CD4-positive, alpha-beta T cell treated with Interleukin-6 at 100 ng/mL for 8 hours (primary cell): ENCODE results near the gene CARS1.
A peak's percentile ranks its signal among the peaks of the same experiment; 100 is the strongest.

ENCODE experiments used
- DNase-seq: peaks from one replicate; pipeline ENCODE4 v3.0.0-alpha.2; 2020; ENCODE audit warnings: mixed read lengths, low spot score

CARS1 gene

DNA sequence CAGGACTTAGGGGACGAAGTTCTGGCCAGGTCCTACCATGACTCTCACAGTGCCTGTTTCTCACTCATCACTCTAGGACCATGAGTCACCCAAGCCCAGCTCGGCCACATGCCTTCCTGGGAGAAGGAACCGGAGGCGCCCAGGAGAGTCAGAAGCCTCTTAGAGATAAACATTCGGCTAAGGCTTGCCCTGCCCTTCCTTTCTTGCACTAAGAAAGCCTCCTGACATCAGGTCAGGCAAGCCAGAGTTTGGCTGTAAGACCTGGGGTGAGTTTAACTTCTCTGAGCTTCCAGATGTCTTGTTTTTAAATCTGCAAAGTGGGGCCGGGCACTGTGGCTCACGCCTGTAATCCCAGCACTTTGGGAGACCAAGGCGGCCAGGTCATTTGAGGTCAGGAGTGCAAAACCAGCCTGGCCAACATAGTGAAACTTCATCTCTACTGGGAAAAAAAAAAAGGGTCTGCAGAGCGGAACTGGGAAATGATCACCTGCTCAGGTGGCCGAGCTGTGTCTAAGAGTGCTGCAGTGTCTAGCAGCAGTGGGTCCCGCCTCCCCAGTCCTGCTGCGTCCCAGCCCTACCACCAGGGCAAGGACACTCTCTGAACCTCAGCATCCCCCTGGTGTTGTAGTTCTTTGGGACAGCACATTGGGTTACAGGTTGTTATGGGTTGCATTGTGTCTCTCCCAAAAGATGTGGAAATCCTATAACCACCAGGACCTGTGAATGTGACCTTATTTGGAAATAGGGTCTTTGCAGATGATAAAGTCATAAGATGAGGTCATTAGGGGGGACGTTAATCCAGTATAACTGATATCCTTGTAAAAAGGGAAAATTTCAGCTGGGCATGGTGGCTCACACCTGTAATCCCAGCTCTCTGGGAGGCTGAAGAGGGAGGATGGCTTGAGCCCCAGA lies 1.8 kb upstream of the CARS1 start:
- DNase-seq: no peak

DNA sequence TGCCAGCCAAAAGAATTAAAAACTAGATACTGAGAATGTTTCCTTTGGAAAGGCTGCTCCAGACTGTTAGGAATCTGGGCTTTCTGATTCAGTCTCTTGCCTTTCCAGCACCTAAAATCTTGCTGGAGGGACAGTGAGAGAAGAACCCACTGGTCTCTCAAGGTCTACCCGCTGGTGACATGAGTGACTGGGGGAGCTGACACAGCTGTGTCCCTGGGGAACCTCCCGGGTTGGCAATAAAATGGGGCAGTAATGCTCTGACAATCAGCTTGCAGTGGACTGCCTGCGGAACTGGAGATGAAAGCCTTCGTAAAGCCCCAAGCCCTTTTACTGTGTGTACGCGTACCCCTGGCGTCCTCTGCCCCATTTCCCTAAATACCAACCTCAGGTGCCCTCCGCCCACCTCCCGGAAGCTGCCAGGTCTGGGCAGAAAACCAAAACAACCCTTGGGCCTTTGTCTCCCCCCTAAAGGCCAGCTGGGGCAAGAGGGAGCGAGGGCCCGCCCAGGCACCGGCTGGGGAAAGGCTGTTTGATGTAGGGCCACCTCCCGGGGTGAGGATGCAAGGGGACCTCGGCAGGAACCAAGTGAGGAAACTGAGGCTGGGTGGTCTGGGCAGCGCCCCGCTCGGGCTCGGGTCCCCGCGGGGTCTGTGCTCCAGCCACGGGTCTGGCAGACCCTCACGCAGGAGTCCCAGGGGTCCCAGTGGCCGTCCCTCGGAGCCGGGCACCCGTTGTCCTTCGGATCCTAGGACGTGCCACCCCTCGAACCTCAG lies 741 bp downstream of the CARS1 start:
- DNase-seq: no peak

DNA sequence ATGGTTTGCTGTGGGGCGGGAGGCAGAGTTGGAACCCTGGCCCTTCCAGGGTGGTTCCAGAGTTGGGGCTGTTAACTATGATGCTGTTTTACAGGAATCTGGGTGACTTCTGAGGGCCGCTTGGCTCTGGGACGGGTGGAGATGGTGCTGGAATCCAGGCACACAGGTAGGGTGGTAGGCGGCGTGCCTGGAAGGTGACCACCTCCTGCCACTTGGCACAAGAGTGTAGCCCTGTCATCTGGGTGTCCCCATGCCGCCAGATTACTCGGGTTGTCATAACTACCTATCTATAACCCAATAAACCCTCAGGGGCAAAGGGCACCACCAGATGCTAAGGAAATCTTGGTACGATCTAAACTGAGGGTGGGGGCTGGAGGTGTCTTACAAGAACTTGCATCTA lies 1.3 kb downstream of the CARS1 start:
- no peak for DNase-seq

DNA sequence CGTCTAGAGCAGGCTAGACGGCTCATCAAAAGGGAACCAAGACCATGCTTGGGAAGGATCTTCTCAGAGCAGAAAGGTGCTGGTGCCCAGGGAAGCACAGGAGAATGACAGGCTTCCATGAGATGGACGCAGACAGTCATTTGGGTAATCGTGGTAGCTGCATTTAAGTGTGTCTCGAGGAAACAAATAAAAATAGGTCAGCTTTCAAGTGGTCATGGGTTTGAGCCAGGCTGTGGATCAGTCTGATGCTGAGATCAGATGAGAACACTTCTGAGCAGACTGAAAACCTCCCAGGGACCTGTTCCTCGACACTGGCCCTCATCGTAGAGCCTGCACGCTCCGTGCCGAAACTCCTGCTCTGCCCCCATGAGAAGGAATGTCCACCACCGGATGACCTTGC lies 4.7 kb downstream of the CARS1 start:
- DNase-seq: no peak

DNA sequence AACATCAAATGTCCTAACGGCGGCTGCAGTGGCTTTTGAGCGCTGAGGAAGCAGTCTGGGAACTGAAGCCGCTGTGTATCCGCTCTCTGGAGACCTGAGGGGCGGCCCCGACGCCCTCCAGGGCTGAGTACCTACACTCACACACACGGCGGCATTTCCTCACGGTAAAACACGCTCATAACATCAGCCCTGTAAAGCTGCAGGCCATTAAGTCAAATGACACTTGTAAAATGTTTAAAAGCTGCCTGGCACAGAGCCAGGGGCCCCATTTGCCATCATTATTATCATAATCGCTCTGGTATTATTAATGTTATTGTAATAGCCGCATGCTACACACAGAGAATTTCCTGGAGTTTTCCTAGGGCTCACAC lies 5.1 kb downstream of the CARS1 start:
- DNase-seq: no peak

DNA sequence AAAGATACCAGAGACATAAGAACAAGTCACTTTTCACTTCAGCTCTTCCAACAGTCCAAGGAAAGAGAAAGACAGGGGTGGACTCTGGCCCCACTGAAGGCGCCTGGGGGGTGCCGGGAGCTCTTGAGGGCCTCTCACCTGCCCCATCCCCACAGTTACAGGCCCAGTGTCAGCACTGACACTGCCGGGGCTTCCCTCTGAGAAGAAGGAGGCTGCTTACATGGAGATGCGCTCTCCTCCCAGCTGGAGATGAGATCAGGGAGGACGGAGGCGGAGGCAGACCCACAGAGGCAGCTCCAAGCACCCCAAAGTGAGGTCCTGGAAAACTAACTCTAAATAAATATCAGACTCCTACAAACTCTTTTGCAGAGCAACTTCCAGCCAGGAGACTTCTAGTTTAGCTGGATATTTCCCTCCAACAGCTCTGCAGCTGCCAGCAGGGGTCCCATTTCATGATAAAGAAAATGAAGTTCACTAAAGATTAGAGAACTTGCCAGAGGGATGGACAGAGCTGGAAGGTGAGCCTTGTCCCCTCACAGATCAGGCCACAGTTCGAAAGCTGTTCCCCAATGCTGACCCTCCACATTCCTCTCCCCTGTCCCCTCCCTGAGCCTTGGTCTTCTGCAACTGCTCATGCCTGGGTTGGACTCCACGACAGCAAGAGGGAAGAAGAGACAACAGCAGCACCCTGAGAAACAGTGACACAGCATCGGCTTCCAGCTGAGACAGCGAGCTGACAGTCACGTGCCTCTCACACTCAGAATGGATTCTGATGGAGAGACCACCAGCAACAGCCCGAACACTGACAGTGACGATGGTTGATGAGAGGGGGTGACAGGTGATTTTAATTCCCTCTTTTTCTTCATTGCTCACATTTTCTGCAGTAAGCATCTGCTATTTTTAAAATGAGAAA lies 5.8 kb downstream of the CARS1 start:
- no peak for DNase-seq

DNA sequence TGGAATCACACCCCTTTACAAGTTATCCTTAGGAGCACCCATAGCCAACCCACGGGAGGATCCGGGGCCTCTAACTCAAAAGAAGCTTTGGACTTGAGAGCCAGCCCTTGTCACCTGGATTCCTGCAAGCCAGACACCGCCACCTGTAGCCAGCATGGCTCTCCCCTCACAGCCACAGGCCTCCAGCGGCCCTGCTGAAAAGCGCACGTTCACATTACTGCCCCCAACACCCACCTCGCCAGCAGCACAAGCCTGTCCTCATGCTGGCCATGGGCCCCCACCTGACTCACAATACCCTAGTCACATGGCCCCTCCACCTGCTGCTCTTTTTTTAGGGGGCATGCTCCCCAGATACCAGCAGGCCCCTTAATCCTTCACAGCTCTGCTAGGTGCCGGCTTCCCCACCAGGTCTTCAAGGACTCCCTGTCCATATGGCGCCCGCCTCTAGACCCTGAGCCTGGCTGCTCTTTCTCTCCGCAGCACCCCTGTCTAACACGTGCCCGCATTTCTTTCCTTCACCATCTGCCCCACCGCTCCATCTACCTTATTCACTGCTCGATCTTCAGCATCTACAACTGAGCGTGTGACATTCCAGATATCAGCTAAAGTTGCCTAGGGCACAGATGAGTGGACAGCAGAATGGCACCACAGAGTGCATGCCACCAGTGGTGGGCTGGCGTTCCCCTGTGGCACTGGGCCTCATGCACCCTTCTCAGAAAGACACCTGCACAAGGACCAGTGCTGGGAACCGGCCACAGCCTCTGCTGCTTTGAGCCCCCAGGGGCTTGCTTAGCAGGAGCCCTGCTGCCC lies 6.6 kb downstream of the CARS1 start:
- DNase-seq: no peak

DNA sequence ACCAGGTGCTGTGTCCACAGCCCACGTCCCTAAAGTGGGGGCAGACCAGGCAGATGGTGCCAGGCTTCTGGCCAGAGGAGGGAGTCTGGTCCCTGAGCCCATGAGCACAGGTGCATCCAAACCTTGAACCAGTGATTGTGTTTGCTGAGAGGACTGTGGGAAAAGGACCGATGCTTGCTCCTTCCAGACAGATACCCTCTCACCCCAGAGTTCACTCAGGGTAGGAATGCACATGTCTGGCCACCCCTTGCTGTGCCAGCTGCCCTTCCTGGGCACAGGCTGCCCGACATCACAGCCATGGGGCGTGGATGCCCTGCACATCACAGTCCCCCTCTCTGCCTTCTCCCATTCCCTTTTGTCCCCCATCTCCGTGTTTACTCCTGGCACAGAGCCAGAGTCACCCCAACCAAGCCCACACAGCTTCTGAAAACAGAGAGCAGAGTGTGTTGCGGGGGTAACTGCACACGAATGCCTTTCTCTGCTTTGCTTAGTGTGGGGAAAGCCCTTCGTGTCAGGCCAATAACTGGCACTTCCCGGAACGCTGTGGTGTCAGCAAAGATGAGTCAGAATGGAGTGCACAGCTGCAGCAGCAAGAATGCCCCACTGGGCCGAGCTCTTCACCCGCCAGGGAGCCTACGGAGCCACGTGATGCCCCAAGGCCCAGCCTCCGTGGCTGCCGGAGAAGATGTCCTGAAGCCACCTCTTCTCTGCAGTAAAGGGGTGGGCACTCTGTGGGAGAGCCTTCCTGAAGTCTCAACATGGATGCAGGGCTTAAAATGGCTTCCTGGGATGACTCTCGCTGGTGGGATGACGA lies 7.6 kb downstream of the CARS1 start:
- peak; percentile 78 for DNase-seq

DNA sequence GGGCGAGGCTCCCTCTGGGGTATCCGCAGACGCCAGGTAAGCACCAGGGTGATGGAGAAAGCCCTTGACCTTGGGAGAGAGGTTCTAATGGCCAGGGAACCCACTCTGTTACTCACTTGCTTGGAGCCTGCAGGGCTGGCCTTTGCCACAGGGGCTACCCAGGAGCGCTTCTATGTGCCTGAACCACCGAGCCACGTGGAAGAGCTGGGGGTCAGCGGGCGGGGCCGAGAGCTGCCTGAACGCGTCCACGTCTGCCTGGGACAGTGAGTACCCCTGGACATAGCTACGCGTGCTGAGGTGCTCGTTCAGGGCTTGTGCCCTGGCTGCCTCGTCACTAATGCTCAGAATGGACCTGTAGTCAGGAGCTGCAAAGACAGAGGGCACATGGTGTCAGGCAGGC lies 9.6 kb downstream of the CARS1 start:
- DNase-seq: no peak

DNA sequence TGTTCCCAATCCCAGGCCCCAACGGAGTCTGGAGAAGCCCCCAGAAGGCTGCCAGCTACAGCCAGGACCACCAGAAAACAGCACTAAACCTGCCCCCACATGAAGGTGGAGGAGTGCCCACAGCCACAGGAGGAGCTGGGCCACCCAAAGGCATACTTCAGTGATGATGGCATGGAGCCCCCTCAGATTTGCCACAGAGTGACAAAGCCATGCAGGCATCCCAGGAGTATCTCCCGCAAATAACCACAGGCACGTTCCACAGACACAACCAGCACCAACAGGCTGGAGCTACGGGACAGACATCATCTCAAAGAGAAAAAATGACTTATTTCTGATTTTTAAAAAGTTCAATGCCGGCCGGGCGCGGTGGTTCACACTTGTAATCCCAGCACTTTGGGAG lies 10.6 kb downstream of the CARS1 start:
- no peak for DNase-seq

DNA sequence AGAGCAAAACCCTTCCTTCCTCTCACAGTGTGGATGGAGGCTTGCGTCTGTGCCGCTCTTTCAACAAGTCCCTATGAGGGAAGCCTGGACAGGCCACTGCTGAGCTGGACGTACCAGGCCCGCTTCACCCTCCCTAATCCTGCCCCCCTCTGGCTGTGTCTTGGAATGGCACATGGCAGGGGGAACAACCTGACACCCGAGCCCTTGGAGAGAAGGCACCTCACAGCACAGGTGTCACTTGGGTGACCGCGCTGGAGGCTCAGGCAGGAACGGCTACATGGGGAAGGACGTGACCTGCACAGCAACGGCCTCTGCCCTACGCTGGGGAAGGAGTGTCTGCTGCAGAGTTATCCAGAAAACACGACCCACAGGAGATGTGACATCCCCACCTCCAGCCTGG lies 11.0 kb downstream of the CARS1 start:
- no peak for DNase-seq

DNA sequence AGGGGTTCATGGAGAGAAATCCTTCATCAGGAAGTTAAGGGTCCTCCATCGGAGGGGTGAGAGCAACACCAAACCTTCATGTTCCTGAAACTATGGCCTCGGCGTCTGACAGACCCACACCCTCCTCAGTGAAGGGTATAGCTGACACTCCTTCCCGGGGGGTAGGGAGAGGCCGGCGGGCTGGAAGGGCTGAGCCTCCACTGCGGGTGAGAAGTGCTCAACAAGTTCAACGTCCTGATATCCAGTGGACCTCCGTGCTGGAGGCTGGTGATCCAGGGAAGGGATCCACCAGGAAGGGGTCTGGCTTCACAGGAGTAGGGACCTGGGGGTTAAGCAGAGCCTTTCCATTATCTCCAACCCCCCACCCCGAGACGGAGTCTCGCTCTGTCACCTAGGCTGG lies 12.3 kb downstream of the CARS1 start:
- no peak for DNase-seq

DNA sequence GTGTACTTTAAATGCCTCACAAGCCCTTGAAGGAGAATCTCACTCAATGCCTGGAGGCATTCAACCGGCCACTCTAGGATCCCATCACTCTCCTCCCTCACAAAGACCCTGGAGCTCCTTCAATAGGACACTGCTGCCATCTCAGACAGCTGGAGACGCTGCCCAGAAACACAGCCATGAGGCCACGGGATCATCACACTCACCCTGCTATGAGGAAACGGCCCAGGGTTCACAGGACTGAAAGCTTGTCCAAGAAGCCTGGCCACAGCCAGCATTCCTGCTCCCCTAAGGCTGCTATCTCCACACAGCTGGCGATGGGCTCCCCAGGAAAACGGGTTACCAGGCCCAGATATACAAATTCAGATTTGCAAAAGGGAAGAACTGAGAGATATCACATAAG lies 13.2 kb downstream of the CARS1 start:
- no peak for DNase-seq

DNA sequence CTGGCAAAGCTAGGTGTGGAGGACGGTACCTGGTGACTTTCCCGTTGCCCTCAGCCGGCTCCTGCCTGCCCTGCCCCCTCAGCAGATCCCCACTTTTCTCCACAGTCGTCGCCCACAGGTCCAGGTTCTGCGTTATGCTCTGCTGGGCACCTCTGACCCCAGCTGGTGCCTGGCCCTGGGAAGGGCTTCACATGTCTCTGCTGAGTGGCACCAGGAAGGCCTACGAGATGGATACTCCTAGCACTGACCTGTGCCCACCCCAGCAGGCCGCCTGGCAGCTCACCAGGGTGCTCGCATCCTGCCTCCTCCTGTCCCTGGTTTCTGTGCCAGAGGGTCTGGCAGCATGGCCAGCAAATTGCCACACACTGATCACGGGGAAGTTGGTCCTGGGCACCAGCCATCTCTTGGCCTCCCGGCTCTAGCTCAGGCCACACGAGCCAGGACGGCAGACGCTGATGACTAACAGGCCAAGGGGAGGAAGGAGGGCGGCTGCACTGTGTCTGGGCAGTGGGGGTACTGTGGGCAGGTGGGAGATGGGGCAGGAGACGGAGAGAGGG lies 13.8 kb downstream of the CARS1 start:
- no peak for DNase-seq

DNA sequence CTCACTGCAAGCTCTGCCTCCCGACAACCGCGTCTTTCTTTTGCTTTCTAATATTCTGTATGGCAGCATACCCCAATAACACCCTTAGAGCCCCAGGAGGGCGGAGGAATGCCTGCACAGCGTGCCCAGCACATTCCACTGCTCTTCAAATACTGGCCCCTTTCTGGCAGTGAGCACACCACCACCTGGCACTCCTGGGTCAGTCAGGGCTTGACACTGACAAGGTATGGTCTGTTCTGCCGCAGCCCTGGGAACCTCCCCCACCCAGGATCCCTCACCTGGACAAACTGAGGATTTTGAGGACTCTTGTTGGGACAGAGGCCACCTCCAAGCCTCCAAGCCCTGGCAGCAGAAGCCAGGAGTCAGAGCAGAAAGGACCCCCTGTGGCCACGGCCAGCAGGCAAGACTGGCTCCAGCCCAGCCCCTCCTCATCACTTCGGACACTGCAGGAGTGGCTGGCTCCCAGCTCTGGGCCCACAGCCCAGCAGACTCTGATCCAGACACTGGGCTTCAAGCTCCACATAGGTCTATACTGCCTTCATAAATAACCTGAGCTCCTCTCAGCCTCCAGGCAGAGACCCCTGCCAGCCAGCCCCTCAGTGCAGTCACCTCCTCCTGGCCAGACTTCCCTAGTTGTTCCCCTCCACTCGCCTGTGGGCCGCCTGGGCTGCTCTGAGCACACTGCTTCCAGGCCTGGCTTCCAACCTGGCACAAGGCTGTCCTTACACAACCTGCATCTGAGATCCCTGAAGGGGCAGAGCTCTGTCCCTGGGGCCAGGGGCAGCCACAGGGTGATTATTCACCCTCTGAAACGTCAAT lies 14.5 kb downstream of the CARS1 start:
- no peak for DNase-seq

DNA sequence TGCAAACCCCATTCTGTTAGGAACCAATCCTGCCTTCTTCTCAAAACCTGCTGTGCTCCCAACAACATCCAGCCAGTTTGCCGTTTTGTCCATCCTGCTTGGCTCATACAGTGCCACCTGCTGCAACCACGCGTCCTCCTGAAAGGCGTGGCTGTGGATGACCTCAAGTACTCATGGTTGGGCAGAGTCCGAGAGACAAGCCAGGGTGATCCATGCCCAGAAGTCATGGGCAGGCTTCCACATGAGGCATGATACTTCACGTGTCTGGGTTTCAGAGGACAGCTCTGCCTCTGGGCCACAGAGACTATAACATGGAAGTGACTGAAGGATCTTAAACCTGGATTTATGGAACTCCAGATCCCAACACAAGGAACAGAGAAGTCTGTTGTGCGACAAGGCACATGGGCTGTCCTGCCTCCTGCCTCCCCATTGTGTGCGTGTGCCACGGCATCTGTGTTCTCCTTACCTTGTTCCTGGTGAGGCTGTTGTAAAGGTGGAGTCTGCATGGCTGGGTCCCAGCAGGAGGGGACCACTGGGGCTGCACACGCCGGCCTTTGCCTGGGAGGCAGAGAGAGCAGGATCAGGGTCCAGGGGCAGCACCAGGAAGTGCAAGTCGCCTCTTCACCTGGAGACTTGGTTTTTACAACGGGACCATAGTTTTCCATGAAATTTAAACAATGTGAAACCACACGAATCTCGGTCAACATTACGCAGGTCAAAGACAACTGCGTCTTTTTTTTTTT lies 15.4 kb downstream of the CARS1 start:
- DNase-seq: no peak

DNA sequence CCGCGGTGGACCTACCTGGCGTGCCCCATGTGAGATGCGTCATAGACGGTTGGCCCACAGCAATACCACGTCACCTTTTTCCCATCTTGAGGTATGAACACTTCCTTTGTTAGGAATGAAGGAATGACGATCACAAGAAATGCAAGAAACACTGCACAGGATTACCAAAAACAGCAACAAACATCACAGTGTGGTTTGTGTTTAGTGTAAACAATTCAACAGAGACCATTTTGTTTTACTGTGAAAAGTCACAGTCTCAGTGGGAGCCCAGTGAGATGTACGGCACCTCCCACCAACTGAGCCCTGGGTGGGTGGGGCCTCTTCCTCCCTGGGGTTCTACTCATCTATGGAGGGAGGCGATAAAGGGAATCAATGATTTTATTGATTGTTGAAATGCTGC lies 16.3 kb downstream of the CARS1 start:
- no peak for DNase-seq

DNA sequence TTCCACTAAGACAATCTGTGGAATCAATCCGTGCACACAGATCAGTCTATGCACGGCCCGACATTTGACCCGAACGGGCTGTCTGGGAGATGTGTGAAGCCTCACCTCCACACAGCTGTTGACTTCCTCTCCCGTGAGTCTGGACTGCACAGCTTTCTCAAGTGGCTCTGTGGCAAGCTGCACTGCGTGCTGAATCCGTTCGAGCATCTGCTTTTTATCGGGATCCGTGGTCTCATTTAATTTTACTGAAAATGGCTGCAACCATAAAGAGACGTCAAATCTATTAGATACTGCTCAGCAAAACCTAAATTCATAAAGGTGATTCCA lies 19.3 kb downstream of the CARS1 start:
- DNase-seq: no peak
